HG02678 (cell line): ENCODE results near the gene AIRE.

ENCODE experiments used
- ATAC-seq: cut with Tn5 transposase; IDR thresholded peaks from one replicate; pipeline ENCODE4 v1.9.1; 2021; ENCODE audit warnings: mild to moderate bottlenecking, moderate library complexity; ENCODE audit not compliant: unreplicated experiment

The AIRE gene

GRCh38 chr21:44303490-44303981, 17.9 kb downstream of the AIRE start:
- ATAC-seq, result no peak

DNA sequence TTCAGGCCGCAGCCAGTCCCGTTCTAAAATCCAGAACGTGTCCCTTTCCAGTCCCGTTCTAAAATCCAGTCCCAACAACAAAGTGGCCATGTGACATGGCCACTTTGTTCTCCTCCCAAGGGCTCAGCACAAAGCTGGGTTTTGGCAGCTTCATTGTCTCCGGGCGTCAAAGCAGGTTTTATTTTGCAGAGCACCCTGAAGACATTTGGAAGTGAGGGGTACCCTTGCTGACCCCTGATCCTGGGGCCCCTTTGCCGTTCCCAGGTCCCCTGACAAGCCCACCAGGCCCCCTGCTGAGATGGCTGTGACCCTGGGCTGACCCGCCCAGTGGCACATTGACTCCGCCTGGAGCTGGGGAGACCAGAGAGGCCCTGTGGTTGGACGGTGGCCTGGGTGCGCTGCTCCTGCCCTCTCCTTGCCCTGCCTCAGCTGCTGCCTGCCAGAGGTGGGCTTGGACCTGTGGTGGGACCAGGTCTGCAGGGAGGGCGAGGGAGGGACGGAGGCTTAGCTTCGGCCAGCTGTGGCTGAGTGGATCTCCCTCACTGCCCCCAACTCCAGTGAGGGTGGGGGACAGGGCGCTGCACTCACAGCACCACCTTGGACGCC, 18.4 kb downstream of the AIRE start:
- ATAC-seq, result no peak

DNA sequence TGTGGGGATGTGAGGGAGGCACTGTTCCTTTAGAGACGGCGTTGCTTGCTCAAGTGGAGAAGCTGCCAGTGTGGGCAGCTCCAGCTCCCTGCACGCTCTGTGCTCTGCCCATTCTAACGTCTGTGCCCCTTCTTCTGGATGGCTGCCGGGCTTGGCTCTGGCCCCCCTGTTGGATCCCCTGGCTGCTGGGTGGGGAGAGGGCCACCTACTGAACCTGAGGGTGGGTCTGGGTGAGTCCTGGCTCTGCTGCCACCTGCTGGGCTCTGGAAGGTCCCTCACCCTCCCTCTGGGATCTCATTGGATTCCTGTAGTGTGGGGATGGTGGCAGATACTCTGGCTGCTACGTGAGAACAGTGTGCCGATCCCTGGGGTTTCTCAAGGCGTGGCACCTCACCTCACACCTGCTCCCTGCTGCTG, 19.2 kb downstream of the AIRE start:
- no peak for ATAC-seq

GRCh38 chr21:44305691-44306090, 20.0 kb downstream of the AIRE start:
- no peak for ATAC-seq

DNA sequence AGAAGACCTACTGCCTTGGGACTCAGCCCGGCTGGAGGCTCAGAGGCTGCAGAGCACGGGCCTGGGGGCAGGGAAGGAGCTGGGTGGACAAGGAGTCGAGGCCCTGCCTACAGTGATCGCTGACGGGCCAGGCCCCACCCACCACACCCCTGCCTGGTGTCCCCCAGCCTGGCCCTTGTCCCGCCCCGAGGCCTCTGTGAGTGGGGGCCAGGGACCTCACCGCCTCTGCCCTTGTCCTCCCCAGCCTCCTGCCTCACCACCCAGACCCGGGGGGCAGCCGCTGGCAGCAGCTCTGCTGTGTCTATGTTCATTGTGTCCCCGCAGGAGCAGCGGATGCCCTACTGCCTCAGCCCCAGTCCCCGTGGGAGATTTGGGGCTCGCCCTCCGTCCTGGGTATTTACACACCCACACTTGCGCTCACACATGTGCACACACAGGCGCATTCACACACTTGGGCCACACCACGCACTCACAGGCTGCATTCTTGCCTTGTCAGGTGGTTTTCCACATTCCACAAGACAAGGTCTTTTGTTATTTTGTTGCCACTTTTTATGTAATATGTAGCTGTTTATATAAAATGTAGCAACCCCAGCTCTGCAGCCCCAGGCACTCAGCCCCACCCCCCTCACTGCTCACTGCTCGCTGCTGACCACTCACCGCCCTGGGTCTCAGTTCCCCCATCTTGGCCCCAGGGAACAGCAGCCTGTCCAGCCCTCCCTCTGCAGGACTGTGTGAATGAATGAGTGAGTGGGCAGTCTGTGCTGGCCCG, 21.4 kb downstream of the AIRE start:
- no peak for ATAC-seq

- ATAC-seq, result no peak
Measured at GRCh38 chr21:44310628-44311507, 25.2 kb downstream of the AIRE start.

- ATAC-seq, result no peak
Measured at GRCh38 chr21:44312089-44312488, 26.4 kb downstream of the AIRE start.

GRCh38 chr21:44312716-44313115, 27.0 kb downstream of the AIRE start:
- ATAC-seq, result no peak

GRCh38 chr21:44313451-44313850, 27.8 kb downstream of the AIRE start:
- ATAC-seq, result no peak

GRCh38 chr21:44314128-44314527, 28.5 kb downstream of the AIRE start:
- ATAC-seq, result no peak

- ATAC-seq, result no peak
Measured at GRCh38 chr21:44314561-44314960, 28.9 kb downstream of the AIRE start.

GRCh38 chr21:44315691-44316203, 30.1 kb downstream of the AIRE start:
- ATAC-seq, result no peak

DNA sequence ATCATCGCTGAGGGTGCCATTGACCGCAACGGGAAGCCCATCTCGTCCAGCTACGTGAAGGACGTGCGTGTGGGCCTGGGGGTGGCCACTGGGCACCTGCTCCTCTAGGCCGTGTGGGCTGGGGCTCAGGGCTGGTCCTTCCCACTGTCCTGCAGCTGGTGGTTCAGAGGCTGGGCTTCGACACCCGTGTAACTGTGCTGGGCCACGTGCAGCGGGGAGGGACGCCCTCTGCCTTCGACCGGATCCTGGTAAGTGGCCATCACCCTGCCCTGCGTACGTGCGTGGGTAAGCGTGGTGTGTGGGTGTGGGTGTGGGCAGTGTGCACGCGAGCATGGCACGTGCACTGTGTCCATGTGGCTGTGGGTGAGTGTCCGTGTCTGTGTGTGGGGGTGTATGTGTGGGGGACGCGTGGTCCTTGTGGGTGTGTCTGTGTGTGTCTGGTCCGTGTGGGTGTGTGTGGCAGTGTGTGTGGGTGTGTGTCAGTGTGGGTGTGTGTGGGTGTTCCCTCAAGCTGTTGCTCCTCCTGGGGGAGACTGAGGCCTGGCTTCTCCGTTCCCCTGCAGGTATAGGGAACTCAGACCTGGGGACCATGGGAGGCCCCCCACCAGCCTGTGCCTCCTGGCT, 30.7 kb downstream of the AIRE start:
- ATAC-seq, result no peak

DNA sequence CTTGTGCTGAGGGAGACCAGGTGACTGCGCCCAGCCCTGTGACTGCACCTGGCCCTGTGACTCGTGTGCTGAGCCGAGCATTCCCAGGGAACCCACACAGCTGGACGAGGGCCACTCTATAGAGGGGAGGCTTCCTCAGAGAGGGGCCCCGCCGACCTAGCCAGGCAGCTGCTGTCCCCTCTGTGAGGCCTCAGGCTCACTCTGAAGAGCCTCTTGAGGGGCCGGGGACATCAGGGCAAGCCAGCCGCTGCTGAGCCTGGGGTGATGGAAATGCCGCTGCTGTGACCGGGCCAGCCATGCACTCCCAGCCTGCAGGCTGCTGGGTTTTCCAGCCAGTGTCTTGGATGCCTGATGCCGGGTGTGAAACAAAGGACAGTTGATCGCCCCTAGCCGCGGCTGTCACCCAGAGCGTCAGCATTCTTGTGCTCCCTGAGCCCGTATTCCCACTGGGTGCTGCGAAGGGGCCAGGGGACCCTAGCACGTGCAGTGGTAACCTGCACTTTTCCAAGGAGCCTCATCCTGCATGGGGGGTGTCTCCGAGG, 31.6 kb downstream of the AIRE start:
- ATAC-seq, result no peak

DNA sequence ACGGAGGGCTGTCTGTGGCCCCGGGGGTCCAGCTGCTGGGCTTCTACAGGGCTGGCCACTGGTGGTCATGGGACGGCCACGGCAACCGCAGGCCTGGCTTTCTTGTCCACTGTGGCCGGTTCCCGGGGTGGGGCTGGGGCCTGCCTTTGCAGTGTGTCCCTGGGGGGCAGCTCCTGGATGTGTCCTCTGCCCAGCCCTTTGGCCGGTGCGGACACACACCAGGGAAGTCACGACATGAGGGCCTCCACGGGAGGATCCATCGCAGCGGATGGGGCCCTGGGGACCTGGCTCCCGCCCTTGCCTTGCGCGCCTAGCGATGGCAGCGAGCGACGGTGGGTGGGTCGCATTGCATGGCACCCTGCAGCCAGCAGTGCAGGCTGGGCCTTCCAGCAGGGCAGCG, 32.2 kb downstream of the AIRE start:
- ATAC-seq, result no peak

DNA sequence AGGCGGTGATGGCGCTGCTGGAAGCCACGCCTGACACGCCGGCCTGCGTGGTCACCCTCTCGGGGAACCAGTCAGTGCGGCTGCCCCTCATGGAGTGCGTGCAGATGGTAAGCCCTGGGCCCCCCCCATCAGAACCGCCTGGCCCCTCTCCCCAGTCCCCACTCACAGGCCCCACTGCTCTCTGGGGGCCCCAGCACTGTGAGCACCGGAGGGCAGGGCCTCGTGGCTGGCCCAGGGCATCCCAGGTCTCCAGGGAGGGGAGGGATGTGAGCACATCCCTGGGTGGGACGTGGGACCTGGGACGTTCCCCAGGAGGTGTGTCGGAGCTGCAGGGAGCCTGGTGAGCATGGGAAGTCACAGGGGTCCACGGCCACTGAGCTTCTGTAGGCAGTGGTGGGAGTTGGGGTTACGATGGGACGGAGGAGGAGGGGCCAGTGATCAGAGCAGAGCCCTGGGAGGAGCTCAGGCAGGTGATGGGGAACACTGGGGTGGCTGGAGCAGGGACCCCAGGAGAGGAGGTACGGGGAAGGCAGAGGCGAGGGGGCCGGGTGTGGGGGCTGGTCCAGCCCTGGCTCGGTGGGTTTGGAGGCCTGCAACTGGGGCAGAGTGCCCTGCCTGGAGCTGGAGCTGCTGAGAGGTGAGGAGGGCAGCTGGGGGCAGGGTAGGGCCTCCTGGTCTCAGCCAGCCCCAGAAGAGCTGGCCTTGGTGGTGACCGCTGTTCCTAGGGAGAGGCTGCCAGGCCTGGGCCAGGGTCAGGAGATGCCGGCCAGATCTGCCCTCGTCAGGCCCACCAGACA, 33.0 kb downstream of the AIRE start:
- ATAC-seq, result no peak

DNA sequence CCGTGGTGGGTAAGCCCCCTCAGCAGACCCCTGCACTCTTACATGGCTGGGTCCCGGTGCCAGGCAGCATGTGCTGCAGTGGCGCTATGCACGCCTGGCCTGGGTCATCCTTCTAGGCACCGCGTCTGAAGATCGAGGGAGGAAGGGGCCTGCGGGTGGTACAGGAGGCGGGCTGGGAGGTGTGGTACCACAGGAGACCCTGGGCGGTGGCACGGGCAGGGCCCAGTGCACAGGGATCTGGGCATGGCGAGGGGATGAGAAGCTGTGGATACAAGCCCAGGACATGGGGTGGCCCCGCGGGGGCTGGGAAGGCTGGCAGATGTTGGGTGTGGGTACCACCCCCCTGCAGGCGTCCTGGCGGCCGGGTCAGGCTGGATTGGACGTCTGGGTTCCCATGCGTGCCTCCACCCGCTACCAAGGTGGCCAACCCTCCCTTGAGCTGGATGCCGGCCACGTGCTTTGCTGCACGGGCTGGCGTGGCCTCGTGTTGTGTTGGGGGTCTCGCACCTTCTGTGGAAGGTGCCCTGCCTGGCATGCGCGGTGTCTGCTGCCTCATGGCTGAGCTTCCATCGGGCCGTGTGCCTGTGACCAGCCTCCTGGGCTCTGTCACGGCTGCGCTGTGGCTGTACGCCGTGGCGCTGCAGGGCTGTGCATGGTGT, 33.9 kb downstream of the AIRE start:
- ATAC-seq, result no peak

DNA sequence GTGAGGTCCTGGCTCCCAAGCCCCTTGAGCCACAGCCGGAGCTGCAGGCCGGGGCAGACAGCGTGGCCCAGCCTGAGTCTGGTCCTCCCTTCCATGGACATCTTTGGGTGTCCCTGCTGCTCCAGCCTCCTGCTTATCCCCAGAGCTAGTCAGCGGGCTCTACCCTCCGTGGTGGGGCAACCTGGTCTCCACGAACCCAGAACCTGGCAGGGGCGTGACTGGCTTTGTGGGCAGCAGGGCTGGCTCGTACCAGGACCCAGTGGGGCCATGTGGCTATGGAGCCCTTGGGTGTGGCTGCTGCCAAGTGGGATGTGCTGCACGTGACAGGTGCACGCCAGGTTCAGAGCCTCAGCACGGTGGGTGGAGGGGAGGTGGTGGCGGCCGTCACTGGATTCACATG, 35.2 kb downstream of the AIRE start:
- no peak for ATAC-seq

- ATAC-seq, result no peak
Measured at GRCh38 chr21:44321846-44322450, 36.3 kb downstream of the AIRE start.
